DND-41 (cell line): ENCODE results near the gene OR2C3.
"Not testable (repeated sequence)": the region's sequence is repeated elsewhere in the genome, so short reads cannot be mapped to it uniquely, and the experiment has no call there.

Experiments
- ATAC-seq: fragments of 200-7000 bp; cut with Tn5 transposase; 3 replicates; pipeline ENCODE4 v1.9.1; 2021; ENCODE audit warnings: low read depth; ENCODE audit not compliant: insufficient read depth
- DNase-seq: peaks from one replicate; pipeline ENCODE4 v3.0.0-alpha.2; 2020
- H2AFZ ChIP-seq: 2 replicates; pipeline ENCODE4 v1.6.0; 2012; ENCODE audit warnings: low read depth, low read length
- H3K27ac ChIP-seq: 2 replicates; pipeline ENCODE4 v1.5.1; 2012; ENCODE audit warnings: low read length, inconsistent platforms
- H3K27me3 ChIP-seq: fragments of 200-600 bp; sonication (generic); 2 replicates; pipeline ENCODE4 v1.6.0; 2012; ENCODE audit warnings: low read length, mild to moderate bottlenecking, inconsistent platforms; ENCODE audit not compliant: insufficient read depth, poor library complexity
- H3K36me3 ChIP-seq: 2 replicates; pipeline ENCODE4 v1.5.1; 2012; ENCODE audit warnings: low read length, inconsistent platforms; ENCODE audit not compliant: insufficient read depth
- H3K4me1 ChIP-seq: 2 replicates; pipeline ENCODE4 v1.5.1; 2012; ENCODE audit warnings: mild to moderate bottlenecking, low read length; ENCODE audit not compliant: insufficient read depth
- H3K4me2 ChIP-seq: 2 replicates; pipeline ENCODE4 v1.6.0; 2012; ENCODE audit warnings: mild to moderate bottlenecking, moderate library complexity, low read length, inconsistent platforms; ENCODE audit not compliant: insufficient read depth
- H3K4me3 ChIP-seq, 2 experiments: fragments of 200-600 bp in 1 of 2; shearing (Covaris generic) in 1 of 2; 2 replicates each; pipeline ENCODE4 v1.5.1; 2012 to 2016; ENCODE audit warnings: inconsistent platforms in 2 of 2, low read length in 2 of 2, mild to moderate bottlenecking in 2 of 2, low read depth in 1 of 2, moderate library complexity in 1 of 2
- H3K79me2 ChIP-seq: 2 replicates; pipeline ENCODE4 v1.6.0; 2012; ENCODE audit warnings: low read length, inconsistent platforms; ENCODE audit not compliant: insufficient read depth
- H3K9ac ChIP-seq: 2 replicates; pipeline ENCODE4 v1.6.0; 2012; ENCODE audit warnings: low read depth, mild to moderate bottlenecking, inconsistent platforms, low read length, moderate library complexity
- H3K9me3 ChIP-seq: 2 replicates; pipeline ENCODE4 v1.5.1; 2012; ENCODE audit warnings: low read length, moderate library complexity, mild to moderate bottlenecking, inconsistent platforms; ENCODE audit not compliant: insufficient read depth, severe bottlenecking
- H4K20me1 ChIP-seq: 2 replicates; pipeline ENCODE4 v1.6.0; 2012; ENCODE audit warnings: low read length; ENCODE audit not compliant: insufficient read depth
- EZH2 ChIP-seq: IDR thresholded peaks from 3 replicates; pipeline ENCODE4 v1.6.1; 2012; ENCODE audit warnings: borderline replicate concordance, low read depth, mild to moderate bottlenecking, moderate library complexity, low read length, inconsistent platforms; ENCODE audit not compliant: severe bottlenecking
- TF ChIP-seq, protein P1 (sequence below): IDR thresholded peaks from 2 replicates; pipeline ENCODE4 v1.5.1; 2012; ENCODE audit warnings: borderline replicate concordance, low read length, moderate library complexity, mild to moderate bottlenecking; ENCODE audit not compliant: poor library complexity, severe bottlenecking; ENCODE audit errors: extremely low read depth

Gene OR2C3

DNA sequence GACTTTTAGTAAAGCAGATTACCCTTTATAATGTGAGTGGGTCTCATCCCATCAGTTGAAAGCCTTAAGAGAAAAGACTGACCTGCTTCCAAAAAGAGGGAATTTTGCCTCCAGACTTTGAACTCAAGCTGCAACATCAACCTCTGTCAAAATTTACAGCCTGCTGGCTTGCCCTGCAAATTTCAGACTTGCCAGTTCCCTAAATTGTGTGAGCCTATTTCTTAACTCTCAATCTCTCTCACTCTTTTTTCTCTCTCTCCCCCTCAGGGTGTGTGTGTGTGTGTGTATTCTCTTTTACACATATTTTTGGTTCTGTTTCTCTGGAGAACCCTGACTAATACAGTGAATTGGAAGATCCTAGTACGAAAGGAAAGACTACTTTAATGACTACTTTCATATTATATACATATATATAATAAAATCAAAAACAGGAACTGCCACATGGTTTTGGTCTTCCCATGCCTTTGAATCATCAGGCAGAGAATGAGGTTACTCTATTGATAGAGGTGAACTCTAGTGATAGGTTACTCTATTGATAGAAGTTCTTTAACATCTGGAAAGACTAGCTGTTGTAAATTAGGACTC lies 6.4 kb downstream of the OR2C3 start:
- H3K27ac ChIP-seq = no peak overlapping the region
- H3K9me3 ChIP-seq = no peaks in the 10 kb centered on the region
- no peaks in the 10 kb centered on the region for H3K4me1 ChIP-seq
- DNase-seq (no peak), ATAC-seq (no peak)
- H4K20me1 ChIP-seq = no peaks in the 10 kb centered on the region
- no peak overlapping the region for H3K9ac ChIP-seq
- H3K27me3 ChIP-seq = no peaks in the 10 kb centered on the region
- H2AFZ ChIP-seq = no peak overlapping the region
- H3K4me3 ChIP-seq = no peak overlapping the region
- H3K4me2 ChIP-seq = no peak overlapping the region
- no peaks in the 10 kb centered on the region for H3K36me3 ChIP-seq
- no peak for TF ChIP-seq EZH2
- TF ChIP-seq, protein P1, sequence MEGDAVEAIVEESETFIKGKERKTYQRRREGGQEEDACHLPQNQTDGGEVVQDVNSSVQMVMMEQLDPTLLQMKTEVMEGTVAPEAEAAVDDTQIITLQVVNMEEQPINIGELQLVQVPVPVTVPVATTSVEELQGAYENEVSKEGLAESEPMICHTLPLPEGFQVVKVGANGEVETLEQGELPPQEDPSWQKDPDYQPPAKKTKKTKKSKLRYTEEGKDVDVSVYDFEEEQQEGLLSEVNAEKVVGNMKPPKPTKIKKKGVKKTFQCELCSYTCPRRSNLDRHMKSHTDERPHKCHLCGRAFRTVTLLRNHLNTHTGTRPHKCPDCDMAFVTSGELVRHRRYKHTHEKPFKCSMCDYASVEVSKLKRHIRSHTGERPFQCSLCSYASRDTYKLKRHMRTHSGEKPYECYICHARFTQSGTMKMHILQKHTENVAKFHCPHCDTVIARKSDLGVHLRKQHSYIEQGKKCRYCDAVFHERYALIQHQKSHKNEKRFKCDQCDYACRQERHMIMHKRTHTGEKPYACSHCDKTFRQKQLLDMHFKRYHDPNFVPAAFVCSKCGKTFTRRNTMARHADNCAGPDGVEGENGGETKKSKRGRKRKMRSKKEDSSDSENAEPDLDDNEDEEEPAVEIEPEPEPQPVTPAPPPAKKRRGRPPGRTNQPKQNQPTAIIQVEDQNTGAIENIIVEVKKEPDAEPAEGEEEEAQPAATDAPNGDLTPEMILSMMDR = no peak
- H3K79me2 ChIP-seq = no peaks in the 10 kb centered on the region

DNA sequence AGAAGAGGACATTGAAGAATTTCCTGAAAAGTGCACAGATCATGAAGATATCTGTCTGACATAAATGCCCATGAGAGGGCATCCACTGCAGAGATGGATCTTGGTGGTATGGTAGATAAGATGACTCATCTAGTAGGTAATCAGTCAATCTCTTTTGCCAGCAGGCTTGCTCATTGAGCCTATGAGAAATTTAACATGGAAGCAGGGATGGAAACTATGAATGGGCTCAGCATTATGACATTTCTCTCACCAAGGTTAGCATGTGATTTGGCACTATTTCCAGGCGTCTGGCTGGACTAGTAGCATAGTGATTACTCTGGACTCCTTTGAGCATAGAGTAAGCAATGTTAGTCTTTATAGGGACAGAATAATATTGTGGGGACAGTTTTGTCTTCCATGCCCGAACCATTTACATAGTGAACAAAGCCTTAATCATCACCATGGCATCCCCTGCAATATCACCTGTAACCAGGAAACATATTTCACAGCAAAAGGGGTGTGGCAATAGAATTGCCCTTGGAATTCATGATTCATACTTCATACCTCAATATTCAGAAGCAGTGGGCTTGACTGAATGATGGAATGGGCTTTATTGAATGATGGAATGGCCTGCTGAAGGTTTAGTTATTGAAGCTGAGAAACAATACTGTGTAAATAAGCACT lies 7.3 kb downstream of the OR2C3 start:
- DNase-seq = no peak
- Histone ChIP-seq H3K4me2 (no peak overlapping the region), H3K9ac (no peak overlapping the region), H3K4me3 (no peak overlapping the region), H2AFZ (no peak overlapping the region), H3K36me3 (no peaks in the 10 kb centered on the region), H4K20me1 (no peaks in the 10 kb centered on the region), H3K27me3 (no peaks in the 10 kb centered on the region), H3K27ac (no peak overlapping the region), H3K4me1 (no peaks in the 10 kb centered on the region), H3K9me3 (no peaks in the 10 kb centered on the region), H3K79me2 (no peaks in the 10 kb centered on the region)
- TF ChIP-seq, protein P1 = no peak
- no peak for TF ChIP-seq EZH2
- no peak for ATAC-seq

DNA sequence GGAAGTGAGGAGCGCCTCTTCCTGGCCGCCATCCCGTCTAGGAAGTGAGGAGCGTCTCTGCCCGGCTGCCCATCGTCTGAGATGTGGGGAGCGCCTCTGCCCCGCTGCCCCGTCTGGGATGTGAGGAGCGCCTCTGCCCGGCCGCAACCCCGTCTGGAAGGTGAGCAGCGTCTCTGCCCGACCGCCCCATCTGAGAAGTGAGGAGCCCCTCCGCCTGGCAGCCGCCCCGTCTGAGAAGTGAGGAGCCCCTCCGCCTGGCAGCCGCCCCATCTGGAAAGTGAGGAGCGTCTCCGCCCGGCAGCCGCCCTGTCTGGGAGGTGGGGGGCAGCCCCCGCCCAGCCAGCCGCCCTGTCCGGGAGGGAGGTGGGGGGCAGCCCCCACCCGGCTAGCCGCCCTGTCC lies 14.4 kb downstream of the OR2C3 start:
- H3K27ac ChIP-seq, H2AFZ ChIP-seq, H3K4me3 ChIP-seq, H3K36me3 ChIP-seq, H3K9ac ChIP-seq, H3K4me2 ChIP-seq, H4K20me1 ChIP-seq, H3K9me3 ChIP-seq, H3K79me2 ChIP-seq, H3K27me3 ChIP-seq, DNase-seq, ATAC-seq, H3K4me1 ChIP-seq: not testable (repeated sequence)

DNA sequence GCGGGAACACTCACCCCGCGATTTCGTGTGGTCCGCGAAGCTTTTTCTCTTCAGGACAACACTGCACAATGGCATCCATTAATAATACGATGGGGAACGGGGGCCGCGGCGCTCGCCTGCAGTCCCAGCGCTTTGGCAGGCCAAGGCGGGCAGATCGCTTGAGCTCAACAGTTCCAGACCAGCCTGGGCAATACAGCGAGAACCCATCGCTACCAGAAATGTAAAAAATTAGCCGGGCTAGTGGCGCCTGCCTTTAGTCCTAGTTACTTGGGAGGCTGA lies 17.7 kb downstream of the OR2C3 start:
- no peak overlapping the region for H2AFZ ChIP-seq
- TF ChIP-seq, protein P1 = no peak
- TF ChIP-seq EZH2 = no peak

More for the DNA sequence above, 17.7 kb downstream of the OR2C3 start:
- H4K20me1 ChIP-seq = no peaks in the 10 kb centered on the region
- H3K27me3 ChIP-seq = no peaks in the 10 kb centered on the region
- no peak overlapping the region for H3K9ac ChIP-seq
- no peaks in the 10 kb centered on the region for H3K79me2 ChIP-seq
- no peaks in the 10 kb centered on the region for H3K9me3 ChIP-seq
- H3K4me3 ChIP-seq = no peak overlapping the region
- H3K4me1 ChIP-seq = no peaks in the 10 kb centered on the region
- H3K27ac ChIP-seq = no peak overlapping the region
- no peak for ATAC-seq
- no peak overlapping the region for H3K4me2 ChIP-seq
- no peaks in the 10 kb centered on the region for H3K36me3 ChIP-seq
- DNase-seq = no peak
